ENCODE results near the gene NDEL1. TPM values are rescaled to one million over a fixed set of nuclear protein-coding genes. Genes with fewer than 3 reads are reported as not detected.

Gene NDEL1
- total RNA-seq, result 34.8 and 47.3 TPM in 2 replicates
- polyA plus RNA-seq, result 21.3 and 25.7 TPM in 2 replicates

DNA sequence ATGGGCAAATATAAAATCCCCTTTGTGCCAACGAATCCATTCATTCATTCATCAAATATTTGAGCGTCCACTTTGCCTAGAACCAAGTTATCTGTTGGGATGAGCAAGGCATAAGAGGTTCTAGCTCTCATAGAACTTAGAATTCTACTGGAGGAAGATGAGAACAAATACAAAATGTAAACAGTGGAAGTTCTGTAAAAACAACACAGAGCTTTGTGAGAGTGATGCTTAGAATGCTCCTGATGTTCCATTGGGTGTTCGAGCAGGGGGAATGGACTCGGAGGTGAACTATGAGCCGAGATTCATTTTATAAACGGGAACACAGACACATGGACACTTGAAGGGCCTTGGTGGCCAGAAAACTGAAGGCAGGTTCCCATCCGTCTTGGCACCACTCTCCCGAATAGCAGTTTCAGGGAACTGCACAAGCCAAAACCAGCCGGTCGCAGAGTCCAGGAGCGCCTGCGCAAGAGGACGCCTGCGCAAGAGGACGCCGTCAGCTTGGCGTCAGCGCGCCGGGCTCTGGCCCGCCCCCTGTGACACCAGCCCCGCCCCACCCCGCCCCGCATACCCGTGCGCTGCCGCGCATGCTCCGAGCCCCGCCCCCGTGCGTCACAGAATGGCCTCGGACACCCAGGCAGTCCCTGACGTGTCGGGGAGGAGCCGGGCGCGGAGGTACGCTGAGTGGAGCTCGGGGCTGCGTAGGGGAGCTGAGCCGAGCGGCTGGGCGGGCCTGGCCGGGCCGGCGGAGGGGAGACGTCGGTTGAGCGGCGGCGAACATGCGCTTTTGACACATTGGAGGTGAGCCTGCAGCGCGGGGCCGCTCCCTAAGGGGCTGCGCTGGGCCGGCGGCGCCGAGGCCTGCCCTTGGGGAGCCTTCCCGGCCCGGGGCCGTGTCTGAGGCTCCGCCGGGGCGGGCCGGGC, at the start of gene NDEL1:
NDEL1 (plus strand) TSS at position 640 of the 924 bp plus-strand sequence. CDS start 8,388 bp downstream, outside the sequence.
- Histone ChIP-seq H3K27ac (peak within 1 kb of the TSS; percentile 99), H3K27me3 (no peaks in the 10 kb centered on the region), H3K4me3 (peak within 1 kb of the TSS; percentile 83), H3K9me3 (ENCODE audit: low read depth) (no peaks in the 10 kb centered on the region), H3K36me3 (no peaks in the 10 kb centered on the region), H3K4me1 (ENCODE audit: low read depth) (peaks cover 10% of the 10 kb centered on the region)
- DNase-seq (ENCODE audit: low read depth in 1 of 2, low spot score in 1 of 2), result peak; percentile 99
- TF ChIP-seq CTCF (IDR thresholded peaks at IDR 0.05; ENCODE audit: low read depth, low read length), result no peak

GRCh38 chr17:8386841-8387240, 48.8 kb upstream of the NDEL1 start:
- DNase-seq (ENCODE audit: low read depth in 1 of 2, low spot score in 1 of 2), result no peak
- H3K27me3 ChIP-seq, result no peaks in the 10 kb centered on the region
- H3K4me3 ChIP-seq, result no peak overlapping the region
- H3K4me1 ChIP-seq (ENCODE audit: low read depth), result peaks cover 1% of the 10 kb centered on the region
- H3K27ac ChIP-seq, result no peak overlapping the region
- no peaks in the 10 kb centered on the region for H3K36me3 ChIP-seq
- H3K9me3 ChIP-seq (ENCODE audit: low read depth), result no peaks in the 10 kb centered on the region
- no peak for TF ChIP-seq CTCF (IDR thresholded peaks at IDR 0.05; ENCODE audit: low read depth, low read length)

- no peak overlapping the region for H3K27ac ChIP-seq
- H3K36me3 ChIP-seq, result no peaks in the 10 kb centered on the region
- no peak for DNase-seq (ENCODE audit: low read depth in 1 of 2, low spot score in 1 of 2)
- TF ChIP-seq CTCF (IDR thresholded peaks at IDR 0.05; ENCODE audit: low read depth, low read length), result no peak
- no peaks in the 10 kb centered on the region for H3K9me3 ChIP-seq (ENCODE audit: low read depth)
- H3K4me3 ChIP-seq, result no peak overlapping the region
- H3K27me3 ChIP-seq, result no peaks in the 10 kb centered on the region
- no peaks in the 10 kb centered on the region for H3K4me1 ChIP-seq (ENCODE audit: low read depth)
These were observed 47.6 kb upstream of the NDEL1 start for GRCh38 chr17:8387914-8388651.

- no peak overlapping the region for H3K4me3 ChIP-seq
- peak in 1 of 2 donors; percentile 29 for DNase-seq (ENCODE audit: low read depth in 1 of 2, low spot score in 1 of 2)
- H3K27ac ChIP-seq, result no peak overlapping the region
- no peaks in the 10 kb centered on the region for H3K27me3 ChIP-seq
- no peaks in the 10 kb centered on the region for H3K4me1 ChIP-seq (ENCODE audit: low read depth)
- no peaks in the 10 kb centered on the region for H3K36me3 ChIP-seq
- no peaks in the 10 kb centered on the region for H3K9me3 ChIP-seq (ENCODE audit: low read depth)
- TF ChIP-seq CTCF (IDR thresholded peaks at IDR 0.05; ENCODE audit: low read depth, low read length), result no peak
These were observed 44.0 kb upstream of the NDEL1 start for GRCh38 chr17:8391711-8392110.

DNA sequence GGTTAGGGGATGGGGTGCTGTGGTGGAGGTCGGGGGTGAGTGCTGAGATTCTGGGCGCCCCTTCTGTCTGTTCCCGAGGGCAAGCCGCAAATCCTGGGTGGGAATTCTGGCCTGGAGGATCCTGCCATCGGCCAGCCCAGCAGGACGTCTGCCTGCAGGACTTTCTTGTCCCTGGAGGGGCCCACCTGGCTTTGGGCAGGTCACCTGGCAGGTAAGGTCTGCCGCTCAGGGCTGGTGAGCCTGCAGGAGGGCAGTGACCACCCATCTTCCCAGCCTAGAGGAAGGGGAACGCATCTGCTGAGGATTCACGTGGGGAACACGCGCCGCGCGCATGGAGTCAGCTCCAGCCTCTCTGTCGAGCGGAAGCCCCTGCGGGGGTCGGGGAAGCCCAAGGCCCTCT, 43.4 kb upstream of the NDEL1 start:
- Histone ChIP-seq H3K9me3 (ENCODE audit: low read depth) (no peaks in the 10 kb centered on the region), H3K36me3 (no peaks in the 10 kb centered on the region), H3K27me3 (no peaks in the 10 kb centered on the region), H3K27ac (no peak overlapping the region), H3K4me3 (no peak overlapping the region), H3K4me1 (ENCODE audit: low read depth) (no peaks in the 10 kb centered on the region)
- no peak for TF ChIP-seq CTCF (IDR thresholded peaks at IDR 0.05; ENCODE audit: low read depth, low read length)
- DNase-seq (ENCODE audit: low read depth in 1 of 2, low spot score in 1 of 2), result no peak
